Ecto neural progenitor cell (in vitro differentiated cells): ENCODE measurements around the gene SPAG5.

Experiments used
- DNase-seq: peaks from one replicate; pipeline ENCODE4 v3.0.0-alpha.2; 2018; ENCODE audit warnings: low spot score

SPAG5 gene

DNA sequence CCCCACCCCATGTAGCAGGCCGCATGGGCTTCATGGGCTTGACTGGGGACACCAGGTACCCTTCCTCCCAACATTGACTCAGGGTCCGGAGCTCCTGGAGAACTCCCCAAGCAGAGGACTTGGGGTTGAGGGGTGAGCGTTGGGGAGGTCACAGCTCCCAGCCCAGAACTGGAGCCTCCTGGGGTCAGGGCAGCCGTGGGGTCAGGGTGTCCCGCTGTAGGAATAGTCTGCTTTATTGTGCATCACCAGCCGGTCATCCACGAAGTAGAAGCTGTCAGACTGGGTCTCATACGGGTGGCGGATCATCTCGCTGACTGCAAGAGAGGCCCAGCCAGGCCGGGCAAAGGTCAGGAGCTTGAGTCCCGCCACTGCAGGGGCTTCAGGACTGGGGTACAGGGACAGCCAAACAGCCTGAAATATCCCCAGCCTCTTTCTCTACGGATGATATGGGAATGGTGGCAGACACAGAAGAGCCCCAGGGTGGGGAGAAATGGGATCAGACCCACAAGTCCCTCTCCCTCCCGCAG lies 51.7 kb downstream of the SPAG5 start:
- peak; percentile 47 for DNase-seq

DNA sequence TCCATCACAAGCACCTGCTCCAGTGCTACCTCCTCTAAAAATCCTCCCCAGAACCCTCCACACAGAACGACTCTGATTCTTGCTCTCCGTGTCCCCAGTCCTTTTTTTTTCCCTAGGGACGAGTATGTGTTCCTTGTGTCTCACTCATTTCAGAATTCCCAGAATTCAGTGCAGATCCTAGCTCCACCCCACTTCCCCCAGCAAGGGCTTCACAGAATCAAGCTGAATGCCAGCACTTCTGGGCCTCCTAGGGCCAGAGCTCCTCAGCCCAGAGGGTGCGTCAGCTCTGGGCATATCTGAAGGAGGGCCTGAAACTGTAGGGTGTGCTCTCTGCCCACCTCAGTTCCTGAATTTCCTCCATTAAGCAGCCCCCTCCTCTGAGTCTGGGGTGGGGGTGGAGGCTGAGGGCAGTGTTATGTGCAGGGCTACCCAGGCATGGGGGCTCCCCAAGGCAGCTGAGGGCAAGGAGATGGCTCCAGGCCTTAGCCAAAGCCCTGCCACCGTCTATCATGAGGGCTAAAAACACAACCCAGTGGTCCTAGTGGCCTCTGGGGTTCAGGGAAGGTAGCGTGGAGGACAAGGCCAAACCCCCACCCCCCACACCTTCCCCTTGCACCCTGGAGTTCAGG lies 52.9 kb downstream of the SPAG5 start:
- DNase-seq, result no peak

- no peak for DNase-seq
These were observed 53.7 kb downstream of the SPAG5 start for GRCh38 chr17:28545141-28545503.

GRCh38 chr17:28544402-28545140 lies 54.3 kb downstream of the SPAG5 start:
- no peak for DNase-seq

DNA sequence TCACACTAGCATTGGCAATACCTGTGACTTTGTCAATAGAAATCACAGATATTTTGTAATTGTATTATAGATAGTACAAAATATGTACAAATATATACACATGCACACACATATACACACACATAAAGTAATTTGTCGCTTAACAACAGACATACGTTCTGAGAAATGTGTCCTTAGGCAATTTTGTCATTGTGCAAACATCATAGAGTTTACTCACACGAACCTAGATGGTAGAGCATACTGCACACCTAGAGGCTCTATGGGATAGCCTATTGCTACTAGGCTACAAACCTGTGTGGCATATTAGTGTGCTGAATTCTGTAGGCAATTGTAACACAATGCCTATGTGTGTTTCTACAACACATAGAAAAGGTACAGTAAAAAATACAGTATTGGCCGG lies 57.4 kb downstream of the SPAG5 start:
- DNase-seq, result no peak

GRCh38 chr17:28540231-28540630 lies 58.6 kb downstream of the SPAG5 start:
- peak; percentile 48 for DNase-seq

- DNase-seq, result no peak
These were observed 60.4 kb downstream of the SPAG5 start for GRCh38 chr17:28538296-28538895.

DNA sequence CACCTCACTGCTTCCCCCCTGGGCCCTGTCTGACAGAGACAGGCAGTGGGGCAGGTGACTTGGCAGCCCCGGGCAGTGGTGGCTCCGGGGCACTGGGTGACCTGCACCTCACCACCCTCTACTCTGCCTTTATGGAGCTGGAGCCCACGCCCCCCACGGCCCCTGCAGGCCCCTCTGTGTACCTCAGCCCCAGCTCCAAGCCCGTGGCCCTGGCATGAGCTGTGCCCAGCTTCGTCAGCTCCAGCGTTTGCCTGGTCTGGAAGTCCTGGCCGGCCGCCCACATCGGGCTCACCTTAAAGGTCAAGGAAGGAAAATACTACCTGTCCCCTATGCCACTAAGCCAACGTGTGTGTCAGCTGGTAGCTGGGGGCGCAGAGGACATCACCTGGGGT lies 61.6 kb downstream of the SPAG5 start:
- DNase-seq, result peak; percentile 47

DNA sequence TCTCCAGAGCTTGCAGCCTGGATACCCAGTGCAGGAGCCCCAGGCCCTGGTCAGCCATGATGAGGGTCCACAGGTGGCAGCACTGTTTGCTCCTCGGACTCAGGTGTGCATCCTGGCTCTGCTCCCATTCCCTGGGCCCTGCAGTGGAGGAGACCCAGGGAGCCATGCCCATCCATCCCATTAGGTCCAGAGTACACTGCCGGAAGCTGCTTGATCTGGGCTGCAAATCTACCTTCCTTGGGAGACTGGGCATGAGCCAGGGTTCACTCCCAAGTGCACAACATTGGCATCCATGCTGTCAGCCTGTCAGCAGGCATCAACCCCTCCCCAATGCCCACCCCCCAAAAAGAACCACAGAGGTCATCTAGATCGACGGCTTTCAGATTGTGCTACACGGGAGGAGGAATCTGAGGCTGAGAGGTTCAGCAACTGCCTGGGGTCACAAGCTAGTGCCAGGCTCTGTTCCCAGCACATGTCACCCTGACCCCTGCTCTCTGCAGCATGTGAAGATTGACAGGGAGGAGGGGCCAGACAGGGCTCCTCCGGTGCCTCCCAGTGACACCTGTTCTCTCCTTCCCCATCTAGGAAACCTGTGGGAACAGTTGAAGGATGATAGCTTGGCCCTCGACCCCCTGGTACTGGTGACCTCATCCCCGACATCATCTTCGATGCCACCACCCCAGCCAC lies 62.1 kb downstream of the SPAG5 start:
- peak; percentile 43 for DNase-seq

GRCh38 chr17:28534740-28535375 lies 64.0 kb downstream of the SPAG5 start:
- DNase-seq, result no peak

GRCh38 chr17:28533091-28533807 lies 65.6 kb downstream of the SPAG5 start:
- DNase-seq, result no peak

DNA sequence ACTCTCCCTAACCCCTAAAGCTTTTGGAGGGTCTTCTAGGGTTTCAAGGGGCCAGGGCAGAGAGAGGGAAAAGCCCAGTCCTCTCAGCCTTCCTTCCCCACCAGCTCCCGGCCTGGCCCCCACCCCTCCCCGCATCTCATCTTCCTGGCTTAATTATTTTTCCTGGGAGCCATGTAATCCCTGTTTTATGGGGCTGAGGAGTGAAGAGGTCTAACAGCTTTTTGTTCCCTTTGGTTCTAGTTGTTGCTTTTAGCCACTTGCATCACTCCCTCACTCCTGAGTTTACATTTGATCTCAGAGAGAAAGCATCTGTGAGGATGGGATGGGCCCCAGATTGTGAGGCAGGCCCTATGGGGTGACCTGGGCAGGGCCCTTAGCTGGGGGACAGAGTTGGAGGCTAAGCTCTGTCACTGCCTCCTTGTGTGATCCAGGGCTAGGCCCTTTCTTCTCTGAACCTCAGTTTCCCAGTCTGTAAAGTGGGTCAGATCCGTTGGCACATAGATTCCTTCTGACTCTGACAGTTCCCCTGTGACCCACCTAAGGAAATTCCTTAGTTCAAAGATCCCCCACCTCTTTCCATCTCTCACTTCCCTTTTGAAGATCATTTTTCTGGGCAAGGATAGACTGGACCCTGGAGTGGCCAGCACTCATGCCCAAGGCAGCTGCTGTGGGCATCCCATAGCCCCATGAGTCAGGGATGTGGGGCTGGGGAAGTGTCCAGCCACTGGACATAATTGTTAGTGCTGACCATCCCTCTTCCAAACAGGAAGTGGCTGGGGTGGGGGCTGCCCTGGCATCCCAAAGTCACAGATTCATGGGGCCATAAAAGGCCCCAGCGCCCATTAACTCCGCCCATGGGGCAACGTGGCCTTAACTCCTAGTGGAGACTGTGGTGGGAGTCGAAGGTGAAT lies 66.5 kb downstream of the SPAG5 start:
- DNase-seq, result no peak

DNA sequence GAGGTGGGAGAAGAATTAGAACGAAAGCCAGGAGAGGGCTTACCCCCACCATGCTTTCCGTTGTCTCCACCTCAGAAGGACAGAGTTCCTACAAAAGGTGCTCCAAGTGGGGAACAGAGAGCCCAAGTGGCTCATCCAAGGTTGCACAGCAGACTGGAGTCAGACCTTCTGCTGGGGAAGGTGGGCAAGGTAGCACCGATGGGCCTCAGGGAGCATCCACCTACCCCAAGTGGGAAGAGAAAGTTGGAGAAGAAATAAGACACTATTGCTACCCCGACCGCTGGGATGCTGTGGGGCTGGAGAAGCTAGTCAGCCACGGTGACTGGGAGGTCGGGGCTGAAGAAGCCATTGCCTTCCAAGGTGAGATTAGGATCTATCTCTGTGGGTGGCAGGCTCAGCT lies 67.9 kb downstream of the SPAG5 start:
- no peak for DNase-seq

DNA sequence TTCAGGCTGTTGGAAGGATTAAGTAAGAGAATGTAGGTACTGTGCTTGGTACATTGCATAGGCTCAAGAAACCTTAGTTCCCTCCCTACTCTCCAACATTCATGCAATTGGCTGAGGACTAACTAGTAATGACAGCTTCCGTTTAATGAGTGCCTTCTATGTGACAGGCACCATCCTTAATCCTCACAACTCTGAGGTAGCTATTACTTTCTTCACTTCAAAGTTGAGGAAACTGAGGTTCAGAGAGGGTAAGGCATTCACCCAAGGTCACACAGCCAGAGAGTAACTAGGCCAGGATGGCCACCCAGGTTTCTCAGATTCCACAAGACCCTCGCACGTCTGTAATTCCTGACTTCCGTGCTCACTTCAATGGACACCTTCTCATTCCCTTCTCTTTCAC lies 68.6 kb downstream of the SPAG5 start:
- DNase-seq, result no peak

GRCh38 chr17:28529013-28529400 lies 69.8 kb downstream of the SPAG5 start:
- DNase-seq, result no peak

GRCh38 chr17:28528327-28529012 lies 70.4 kb downstream of the SPAG5 start:
- DNase-seq, result no peak

DNA sequence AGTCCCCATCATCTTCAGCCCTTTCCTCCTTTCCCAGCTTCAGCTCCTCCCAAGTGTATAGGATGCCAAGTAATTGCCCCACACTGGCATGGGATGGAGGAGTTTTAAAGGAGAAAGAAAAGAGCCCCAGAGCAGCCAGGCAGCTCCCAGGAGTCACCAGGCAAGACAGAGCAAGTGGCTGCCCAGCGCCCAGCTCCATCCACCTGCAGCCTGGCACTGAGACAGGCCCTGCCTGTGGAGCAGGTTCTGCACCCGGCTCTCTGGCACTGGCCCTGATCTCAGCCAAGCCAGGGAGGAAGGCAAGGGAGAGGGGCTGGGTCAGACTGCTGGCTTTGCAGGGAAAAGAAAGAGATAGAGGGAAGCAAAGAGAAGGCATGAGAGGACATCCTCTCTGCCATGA lies 71.0 kb downstream of the SPAG5 start:
- DNase-seq, result no peak
